Measurements from ENCODE around the gene SH2D6. TPM values are rescaled to one million over a fixed set of nuclear protein-coding genes. Genes with fewer than 3 reads are reported as not detected.

The SH2D6 gene
- total RNA-seq, 2 experiments from 2014 or later = 0.77 to 0.96 TPM

GRCh38 chr2:85383850-85384249, 34.7 kb upstream of the SH2D6 start:
- POLR2A ChIA-PET = interaction anchor here (0.5 to 1.4 kb wide), 4 partner anchors 10 to 196 kb away, joined by 3 read pairs; no protein-coding TSS in a partner anchor
- ATAC-seq (no peak), DNase-seq (no peak)
- Mint-ChIP-seq H3K27ac (no peak overlapping the region), H3K4me3 (no peak overlapping the region), H3K4me1 (ENCODE audit: low read depth) (no peaks in the 10 kb centered on the region), H3K27me3 (no peaks in the 10 kb centered on the region), H3K36me3 (ENCODE audit: low read depth) (peaks cover 18% of the 10 kb centered on the region), H3K9me3 (peaks cover 5% of the 10 kb centered on the region)
- TF ChIP-seq, protein P1, sequence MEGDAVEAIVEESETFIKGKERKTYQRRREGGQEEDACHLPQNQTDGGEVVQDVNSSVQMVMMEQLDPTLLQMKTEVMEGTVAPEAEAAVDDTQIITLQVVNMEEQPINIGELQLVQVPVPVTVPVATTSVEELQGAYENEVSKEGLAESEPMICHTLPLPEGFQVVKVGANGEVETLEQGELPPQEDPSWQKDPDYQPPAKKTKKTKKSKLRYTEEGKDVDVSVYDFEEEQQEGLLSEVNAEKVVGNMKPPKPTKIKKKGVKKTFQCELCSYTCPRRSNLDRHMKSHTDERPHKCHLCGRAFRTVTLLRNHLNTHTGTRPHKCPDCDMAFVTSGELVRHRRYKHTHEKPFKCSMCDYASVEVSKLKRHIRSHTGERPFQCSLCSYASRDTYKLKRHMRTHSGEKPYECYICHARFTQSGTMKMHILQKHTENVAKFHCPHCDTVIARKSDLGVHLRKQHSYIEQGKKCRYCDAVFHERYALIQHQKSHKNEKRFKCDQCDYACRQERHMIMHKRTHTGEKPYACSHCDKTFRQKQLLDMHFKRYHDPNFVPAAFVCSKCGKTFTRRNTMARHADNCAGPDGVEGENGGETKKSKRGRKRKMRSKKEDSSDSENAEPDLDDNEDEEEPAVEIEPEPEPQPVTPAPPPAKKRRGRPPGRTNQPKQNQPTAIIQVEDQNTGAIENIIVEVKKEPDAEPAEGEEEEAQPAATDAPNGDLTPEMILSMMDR (IDR thresholded peaks at IDR 0.05) = no peak
- intact Hi-C loops (cut with micrococcal nuclease) = no loop called here
- CTCF ChIA-PET = interaction anchor here (0.7 to 1.2 kb wide), 3 partner anchors 8 to 36 kb away, joined by 3 read pairs; partner anchors contain the start of genes ELMOD3 and RETSAT

- DNase-seq (no peak), ATAC-seq (no peak)
- ChIA-PET CTCF (interaction anchor here (1.5 to 2.2 kb wide), 2 partner anchors 11 to 166 kb away, joined by 3 to 13 read pairs; no protein-coding TSS in a partner anchor), POLR2A (interaction anchor here (1.3 kb wide), 1 partner anchor 153 kb away, joined by 4 read pairs; the partner anchor contains the start of gene MAT2A)
- H3K27me3 Mint-ChIP-seq = no peaks in the 10 kb centered on the region
- H3K4me3 Mint-ChIP-seq = no peak overlapping the region
- H3K27ac Mint-ChIP-seq = no peak overlapping the region
- intact Hi-C loops (cut with micrococcal nuclease) = no loop called here
- no peaks in the 10 kb centered on the region for H3K9me3 Mint-ChIP-seq
- TF ChIP-seq, protein P1 (IDR thresholded peaks at IDR 0.05) = no peak
- no peaks in the 10 kb centered on the region for H3K4me1 Mint-ChIP-seq (ENCODE audit: low read depth)
- H3K36me3 Mint-ChIP-seq (ENCODE audit: low read depth) = peaks cover 4% of the 10 kb centered on the region
These were observed 32.8 kb upstream of the SH2D6 start for GRCh38 chr2:85385746-85386145.

GRCh38 chr2:85387754-85388153, 30.8 kb upstream of the SH2D6 start:
- CTCF ChIA-PET = interaction anchor here (1.7 to 8.7 kb wide), 3 partner anchors 23 to 173 kb away, joined by 5 to 108 read pairs (median 9); no protein-coding TSS in a partner anchor
- Mint-ChIP-seq H3K4me1 (ENCODE audit: low read depth) (peaks cover 3% of the 10 kb centered on the region), H3K27ac (no peak overlapping the region), H3K36me3 (ENCODE audit: low read depth) (no peaks in the 10 kb centered on the region), H3K27me3 (no peaks in the 10 kb centered on the region), H3K9me3 (no peaks in the 10 kb centered on the region), H3K4me3 (no peak overlapping the region)
- ATAC-seq = no peak
- intact Hi-C loops (cut with micrococcal nuclease) = no loop called here
- no peak for DNase-seq
- TF ChIP-seq, protein P1 (IDR thresholded peaks at IDR 0.05) = no peak
- POLR2A ChIA-PET = interaction anchor here (1.3 kb wide), 1 partner anchor 33 kb away, joined by 3 read pairs; no protein-coding TSS in a partner anchor

DNA sequence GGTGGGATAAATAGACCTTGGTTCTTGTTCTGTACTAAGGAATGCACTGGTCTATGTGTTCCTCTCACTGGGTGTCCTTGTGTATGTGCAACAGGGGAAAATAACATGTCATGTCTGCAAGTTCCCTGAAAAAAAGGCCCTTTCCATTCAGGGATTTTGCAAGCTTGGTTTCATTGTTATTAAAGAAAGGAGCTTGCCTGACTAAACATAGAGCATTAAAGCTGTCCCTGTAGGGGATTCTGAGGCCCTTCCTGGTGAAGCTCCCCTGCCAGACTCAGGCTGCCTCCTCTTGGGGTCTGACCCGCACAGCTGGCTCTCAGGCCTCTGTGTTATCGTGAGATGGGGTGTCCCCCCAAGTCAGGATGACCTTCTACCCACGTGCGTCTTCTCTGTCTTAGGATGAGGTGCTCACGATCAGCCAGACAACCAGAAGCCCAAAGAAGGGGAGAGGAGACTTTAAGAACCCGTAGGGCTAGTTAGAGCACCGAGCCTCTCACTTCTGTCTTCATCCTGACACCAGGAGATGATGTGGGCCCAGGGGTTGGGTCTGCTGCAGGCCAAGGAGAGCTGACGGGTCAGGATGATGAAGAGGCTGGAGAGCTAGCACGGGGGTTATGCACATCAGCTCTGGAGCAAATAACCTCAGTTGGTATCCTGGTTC, 29.5 kb upstream of the SH2D6 start:
- CTCF ChIA-PET = interaction anchor here (1.0 to 8.7 kb wide), 8 partner anchors 19 to 248 kb away, joined by 3 to 108 read pairs (median 4); partner anchors contain the start of gene SH2D6

More for the DNA sequence above, 29.5 kb upstream of the SH2D6 start:
- peaks cover 3% of the 10 kb centered on the region for H3K4me1 Mint-ChIP-seq (ENCODE audit: low read depth)
- DNase-seq = no peak
- H3K27me3 Mint-ChIP-seq = no peaks in the 10 kb centered on the region
- H3K36me3 Mint-ChIP-seq (ENCODE audit: low read depth) = no peaks in the 10 kb centered on the region
- POLR2A ChIA-PET = interaction anchor here (1.1 to 1.9 kb wide), 5 partner anchors 34 to 158 kb away, joined by 3 to 6 read pairs (median 3); partner anchors contain the start of genes ELMOD3, MAT2A and RETSAT
- TF ChIP-seq, protein P1 (IDR thresholded peaks at IDR 0.05) = no peak
- no peak overlapping the region for H3K27ac Mint-ChIP-seq
- ATAC-seq = no peak
- no peaks in the 10 kb centered on the region for H3K9me3 Mint-ChIP-seq
- intact Hi-C loops (cut with micrococcal nuclease) = no loop called here
- H3K4me3 Mint-ChIP-seq = no peak overlapping the region
